ENCODE measurements around the gene MAX.

GRCh38 chr14:65131301-65131701, 29.0 kb upstream of the MAX start:
- no peak for TF ChIP-seq MAX (CRISPR knock-in tag; IDR thresholded peaks at IDR 0.05)
- TF ChIP-seq ZNF146 (CRISPR knock-in tag; IDR thresholded peaks at IDR 0.05; ENCODE audit: unreplicated experiment), result no peak
- TF ChIP-seq SRF (CRISPR knock-in tag; IDR thresholded peaks at IDR 0.05), result no peak
- no peak for TF ChIP-seq SMAD4 (CRISPR knock-in tag; conservative IDR thresholded peaks at IDR 0.05)
- no peak for TF ChIP-seq ATF1 (CRISPR knock-in tag; IDR thresholded peaks at IDR 0.05)
- TF ChIP-seq ATF1 (tag; IDR thresholded peaks at IDR 0.05), result no peak
- no peak for TF ChIP-seq ZBTB5 (IDR thresholded peaks at IDR 0.05)
- TF ChIP-seq ZBTB11 (CRISPR knock-in tag; IDR thresholded peaks at IDR 0.05), result no peak
- no peak for TF ChIP-seq ZBTB26 (CRISPR knock-in tag; IDR thresholded peaks at IDR 0.05)
- no peak for TF ChIP-seq CTCF (IDR thresholded peaks at IDR 0.05 in 2 of 3, conservative IDR thresholded peaks at IDR 0.05 in 1 of 3; ENCODE audit: insufficient read depth in 2 of 3, low read depth in 1 of 3, low read length in 3 of 3)
- TF ChIP-seq GABPA (tag; conservative IDR thresholded peaks at IDR 0.05; ENCODE audit: low read depth), result no peak
- no peak for TF ChIP-seq ZHX1 (conservative IDR thresholded peaks at IDR 0.05; ENCODE audit: low read length)
- TF ChIP-seq PHB (CRISPR knock-in tag; IDR thresholded peaks at IDR 0.05), result no peak

Data from K562 (cell line).